Measurements from ENCODE around the gene RARRES2.

The RARRES2 gene

DNA sequence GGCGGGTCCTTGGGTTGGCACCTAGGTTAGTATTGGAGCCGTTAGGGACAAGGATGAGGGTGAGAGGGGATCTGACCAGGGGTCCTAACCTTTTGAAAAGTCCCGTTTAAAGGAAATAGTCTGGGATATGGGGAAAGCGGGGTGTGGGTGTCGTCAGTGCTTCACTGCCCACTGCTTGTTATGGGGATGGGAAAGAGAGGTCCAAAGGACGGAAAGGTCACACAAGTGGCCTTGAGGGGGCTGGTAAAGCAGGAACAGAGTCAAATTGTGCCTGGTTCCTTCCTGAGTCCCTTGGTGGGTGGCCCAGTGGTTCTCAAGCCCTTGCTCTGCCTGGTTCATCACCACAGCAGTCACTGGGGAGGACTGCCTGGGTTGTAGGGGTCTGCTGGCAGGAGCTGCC, 35.1 kb upstream of the RARRES2 start:
- no peak for DNase-seq (ENCODE audit: low spot score)

- no peak for DNase-seq (ENCODE audit: low spot score)
Observed at GRCh38 chr7:150375662-150376521, 34.5 kb upstream of the RARRES2 start.

GRCh38 chr7:150374472-150374871, 33.0 kb upstream of the RARRES2 start:
- DNase-seq (ENCODE audit: low spot score), result no peak

DNA sequence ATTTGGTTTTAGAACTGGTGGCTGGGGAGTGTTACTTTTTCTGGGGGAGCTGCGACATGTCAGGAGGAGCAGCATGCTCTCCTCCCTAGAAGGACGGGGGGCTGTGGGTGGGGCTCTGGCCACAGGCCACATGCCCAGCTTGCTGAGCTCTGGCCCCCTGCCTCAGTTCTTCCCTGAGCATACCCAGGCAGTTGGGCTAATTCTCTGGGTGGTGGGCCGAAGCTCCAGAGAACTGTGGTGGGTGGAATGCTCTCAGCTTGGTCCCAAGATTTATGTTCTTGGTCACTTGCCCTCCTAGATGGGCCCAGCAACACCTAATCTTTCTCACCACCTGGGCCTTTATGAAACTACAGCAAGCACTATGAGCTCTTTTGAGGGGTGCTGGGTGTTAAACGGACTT, 32.6 kb upstream of the RARRES2 start:
- no peak for DNase-seq (ENCODE audit: low spot score)

DNA sequence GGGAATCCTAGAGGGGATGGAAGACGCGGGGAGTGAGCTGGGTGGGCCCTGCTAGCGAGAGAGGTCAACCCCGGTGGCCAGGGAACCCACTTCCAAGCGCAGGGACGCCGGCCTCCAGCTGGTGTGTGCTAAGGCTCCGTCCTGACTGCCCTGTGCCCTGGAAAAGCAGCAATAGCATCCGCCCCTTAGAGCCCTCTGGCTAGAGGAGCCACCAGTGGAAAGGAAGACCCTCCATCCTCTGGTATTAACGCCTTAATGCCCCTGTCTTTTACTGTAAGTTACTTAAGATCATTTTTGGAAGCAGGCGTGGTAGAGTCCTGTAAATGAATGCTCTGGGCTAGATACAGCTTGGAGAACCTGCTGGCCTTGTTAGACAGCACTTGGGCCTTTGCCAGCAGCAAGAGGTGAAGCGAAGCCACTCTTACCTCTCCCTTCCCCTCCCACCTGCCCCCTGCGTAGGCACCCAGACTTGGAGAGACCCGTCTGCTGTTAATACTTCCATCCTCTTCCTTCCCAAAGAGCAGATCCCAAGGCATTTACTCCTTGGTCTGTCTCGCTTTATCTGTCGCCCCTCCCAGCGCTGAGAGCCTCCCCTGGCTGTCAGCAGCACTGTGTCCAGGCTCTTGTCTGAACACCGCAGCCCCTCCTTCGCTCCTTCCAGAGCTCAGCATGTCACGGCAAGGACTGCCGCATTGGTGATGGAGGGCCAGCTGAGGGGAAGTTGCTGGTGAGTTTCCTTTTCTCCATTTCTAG, 31.8 kb upstream of the RARRES2 start:
- DNase-seq (ENCODE audit: low spot score), result no peak

- no peak for DNase-seq (ENCODE audit: low spot score)
Observed at GRCh38 chr7:150372271-150373048, 31.0 kb upstream of the RARRES2 start.

- no peak for DNase-seq (ENCODE audit: low spot score)
Observed at GRCh38 chr7:150371996-150372270, 30.5 kb upstream of the RARRES2 start.

DNA sequence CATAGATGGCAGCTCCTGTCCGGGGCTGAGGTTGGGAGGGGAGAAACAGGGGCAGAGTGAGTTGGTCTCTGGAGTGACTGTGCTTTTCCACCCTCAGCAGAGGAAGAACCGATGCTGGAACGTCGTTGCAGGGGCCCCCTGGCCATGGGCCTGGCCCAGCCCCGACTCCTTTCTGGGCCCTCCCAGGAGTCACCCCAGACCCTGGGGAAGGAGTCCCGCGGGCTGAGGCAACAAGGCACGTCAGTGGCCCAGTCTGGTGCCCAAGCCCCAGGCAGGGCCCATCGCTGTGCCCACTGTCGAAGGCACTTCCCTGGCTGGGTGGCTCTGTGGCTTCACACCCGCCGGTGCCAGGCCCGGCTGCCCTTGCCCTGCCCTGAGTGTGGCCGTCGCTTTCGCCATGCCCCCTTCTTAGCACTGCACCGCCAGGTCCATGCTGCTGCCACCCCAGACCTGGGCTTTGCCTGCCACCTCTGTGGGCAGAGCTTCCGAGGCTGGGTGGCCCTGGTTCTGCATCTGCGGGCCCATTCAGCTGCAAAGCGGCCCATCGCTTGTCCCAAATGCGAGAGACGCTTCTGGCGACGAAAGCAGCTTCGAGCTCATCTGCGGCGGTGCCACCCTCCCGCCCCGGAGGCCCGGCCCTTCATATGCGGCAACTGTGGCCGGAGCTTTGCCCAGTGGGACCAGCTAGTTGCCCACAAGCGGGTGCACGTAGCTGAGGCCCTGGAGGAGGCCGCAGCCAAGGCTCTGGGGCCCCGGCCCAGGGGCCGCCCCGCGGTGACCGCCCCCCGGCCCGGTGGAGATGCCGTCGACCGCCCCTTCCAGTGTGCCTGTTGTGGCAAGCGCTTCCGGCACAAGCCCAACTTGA, 29.9 kb upstream of the RARRES2 start:
- DNase-seq (ENCODE audit: low spot score), result no peak

- no peak for DNase-seq (ENCODE audit: low spot score)
Observed at GRCh38 chr7:150370612-150371071, 29.2 kb upstream of the RARRES2 start.

DNA sequence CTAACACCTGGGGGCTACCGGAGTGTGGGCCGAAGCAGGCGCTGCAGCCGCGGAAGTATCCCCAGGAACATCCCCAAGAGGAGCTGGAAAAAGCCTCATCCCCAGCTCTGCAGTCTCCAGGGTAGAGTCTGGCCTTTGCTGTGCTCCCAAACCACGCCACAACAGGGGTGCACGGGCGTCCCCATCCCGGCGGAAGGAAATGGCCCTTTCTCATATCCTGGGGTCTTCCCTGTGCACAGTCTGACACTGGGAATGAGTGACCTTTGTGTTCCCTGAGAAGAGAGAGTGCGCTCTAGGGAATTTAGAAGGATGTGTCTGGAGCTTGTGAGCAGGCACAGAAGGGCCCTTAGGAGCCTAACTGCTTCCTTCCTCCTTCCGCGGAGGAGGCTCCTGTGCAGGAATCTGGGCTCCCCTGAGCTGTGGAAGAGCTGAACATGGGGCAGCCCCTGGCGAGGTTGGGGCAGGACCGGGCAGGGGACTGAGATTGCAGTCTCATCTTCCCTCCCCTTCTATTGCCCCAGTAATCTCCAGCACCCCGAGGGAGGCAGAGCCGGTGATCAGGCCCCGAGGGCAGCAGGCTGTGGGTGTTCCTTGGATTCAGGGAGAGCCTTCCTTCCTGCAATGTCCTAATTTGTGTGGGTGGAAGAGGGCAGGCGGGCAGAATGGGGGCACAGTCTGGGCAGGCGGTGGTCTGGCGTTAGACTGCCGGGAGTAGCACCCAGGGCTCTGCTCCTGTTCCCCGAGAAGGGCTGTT, 28.5 kb upstream of the RARRES2 start:
- DNase-seq (ENCODE audit: low spot score), result no peak

- DNase-seq (ENCODE audit: low spot score), result peak; percentile 78
Observed at GRCh38 chr7:150368884-150369747, 27.7 kb upstream of the RARRES2 start.

GRCh38 chr7:150368096-150368883, 26.9 kb upstream of the RARRES2 start, which contains the start of gene REPIN1:
Gene REPIN1 (plus strand): TSS chr7:150368822. CDS start chr7:150369712, 890 bp downstream.
- peak; percentile 95 for DNase-seq (ENCODE audit: low spot score)

- DNase-seq (ENCODE audit: low spot score), result no peak
Observed at GRCh38 chr7:150367677-150368095, 26.3 kb upstream of the RARRES2 start.

- no peak for DNase-seq (ENCODE audit: low spot score)
Observed at GRCh38 chr7:150365673-150366398, 24.4 kb upstream of the RARRES2 start.

DNA sequence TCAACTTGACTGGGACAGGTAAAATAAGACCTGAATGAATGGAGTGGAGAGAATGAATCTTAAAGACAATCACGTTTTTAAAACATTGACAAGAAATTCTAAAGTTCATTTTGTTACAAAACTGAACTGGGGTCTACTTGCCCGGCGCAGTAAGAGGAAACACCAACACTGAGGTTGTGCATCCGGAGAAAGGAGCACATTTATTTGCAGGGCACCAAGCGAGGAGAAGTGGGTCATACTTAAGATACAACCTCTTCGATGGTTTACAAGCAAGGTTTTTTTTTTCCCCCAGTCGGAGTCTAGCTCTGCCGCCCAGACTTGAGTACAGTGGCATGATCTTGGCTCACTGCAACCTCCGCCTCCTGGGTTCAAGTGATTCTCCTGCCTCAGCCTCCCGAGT, 23.8 kb upstream of the RARRES2 start:
- no peak for DNase-seq (ENCODE audit: low spot score)

GRCh38 chr7:150363872-150364271, 22.4 kb upstream of the RARRES2 start:
- no peak for DNase-seq (ENCODE audit: low spot score)

GRCh38 chr7:150363370-150363769, 21.9 kb upstream of the RARRES2 start:
- DNase-seq (ENCODE audit: low spot score), result no peak
